Esophagus squamous epithelium (tissue), 5 donors: ENCODE measurements around the gene KCNMB1. TPM values are rescaled to one million over a fixed set of nuclear protein-coding genes. Genes with fewer than 3 reads are reported as not detected.

Experiments used
- DNase-seq: peaks from one replicate; lab custom pipeline; 2025; lab: John Stamatoyannopoulos, UW
- H3K27ac ChIP-seq, 4 donors: fragments of 200-600 bp; sonication (generic); one replicate each; pipeline ENCODE4 v1.5.1; 2016 to 2019; ENCODE audit warnings: mild to moderate bottlenecking in 1 of 4
- H3K27me3 ChIP-seq, 4 donors: fragments of 200-600 bp; sonication (generic); 1 replicate in 3 of 4; 2 replicates in 1 of 4; pipeline versions ENCODE4 v1.5.1 to v1.6.0; 2017 to 2021; ENCODE audit warnings: antibody characterized with exemption in 1 of 4
- H3K36me3 ChIP-seq, 3 donors: fragments of 200-600 bp; sonication (generic); one replicate each; pipeline ENCODE4 v1.5.1; 2016 to 2019
- H3K4me1 ChIP-seq, 3 donors: fragments of 200-600 bp; sonication (generic); one replicate each; pipeline ENCODE4 v1.5.1; 2017 to 2019
- H3K4me3 ChIP-seq, 4 donors: fragments of 200-600 bp; sonication (generic); 1 replicate in 3 of 4; 2 replicates in 1 of 4; pipeline ENCODE4 v1.5.1; 2016 to 2019; ENCODE audit warnings: mild to moderate bottlenecking in 2 of 4, moderate library complexity in 1 of 4
- H3K9me3 ChIP-seq, 3 donors: fragments of 200-600 bp; sonication (generic); one replicate each; pipeline ENCODE4 v1.5.1; 2016 to 2019
- CTCF ChIP-seq, 6 experiments: fragments of 450-650 bp in 4 of 6; fragments of 200-600 bp in 2 of 6; sonication (generic) in 2 of 6; IDR thresholded peaks; one replicate each; pipeline ENCODE4 v1.5.1; 2016 to 2019; ENCODE audit warnings: antibody characterized with exemption in 6 of 6, mild to moderate bottlenecking in 4 of 6, moderate library complexity in 4 of 6
- POLR2A ChIP-seq, 4 donors: fragments of 450-650 bp; IDR thresholded peaks; one replicate each; pipeline ENCODE4 v1.6.1; 2017; ENCODE audit warnings: antibody characterized with exemption in 4 of 4, mild to moderate bottlenecking in 4 of 4, moderate library complexity in 3 of 4
- WGBS, 2 donors: methylation state at CpG; one replicate each; pipeline ENCODE4 v1.1.5; 2018; 5-methylcytosine and 5-hydroxymethylcytosine counted together
- intact Hi-C: fragments of 100-400 bp; cut with DNase I; formaldehyde crosslinking; loops from one replicate; pipeline ENCODE4 v1.15.0; 2022
- total RNA-seq, 4 donors: library from RNA; depleted of rRNA; stranded (reverse); fragments of >200 nt; gene quantifications; one replicate each; pipeline ENCODE4 v1.1.0, GENCODE V29; 2016
- donor health status: DM: yes; HTN: yes; CAD: no.

KCNMB1 gene
- total RNA-seq, 4 donors from 2014 or later, result 0.38 to 9.3 (median 2.4) TPM

- DNase-seq, result no peak
- Histone ChIP-seq H3K27me3 (no peaks in the 10 kb centered on the region), H3K27ac (no peak overlapping the region), H3K4me1 (peaks cover 0 to 6% (median 0%) of the 10 kb centered on the region in 3 donors), H3K4me3 (no peak overlapping the region), H3K36me3 (no peaks in the 10 kb centered on the region), H3K9me3 (no peaks in the 10 kb centered on the region)
- intact Hi-C loops, result no loop called here
- TF ChIP-seq POLR2A (IDR thresholded peaks at IDR 0.05) (no peak), CTCF (IDR thresholded peaks at IDR 0.05) (no peak)
- 28 to 47% methylated on average over 2 of the region's 2 CpGs for WGBS, 2 donors
Measured at GRCh38 chr5:170405817-170406216, 16.6 kb upstream of the KCNMB1 start.

- H3K27me3 ChIP-seq, result no peaks in the 10 kb centered on the region
- no peaks in the 10 kb centered on the region for H3K9me3 ChIP-seq
- H3K36me3 ChIP-seq, result no peaks in the 10 kb centered on the region
- H3K4me3 ChIP-seq, result no peak overlapping the region
- no peak for TF ChIP-seq POLR2A (IDR thresholded peaks at IDR 0.05)
- TF ChIP-seq CTCF (IDR thresholded peaks at IDR 0.05), result no peak
- intact Hi-C loops, result no loop called here
- 39 to 47% methylated on average over 2 of the region's 2 CpGs for WGBS, 2 donors
- DNase-seq, result no peak
- H3K4me1 ChIP-seq, result peaks cover 0 to 6% (median 0%) of the 10 kb centered on the region in 3 donors
- no peak overlapping the region for H3K27ac ChIP-seq
Measured at GRCh38 chr5:170404398-170404797, 15.2 kb upstream of the KCNMB1 start.

GRCh38 chr5:170403675-170404074 lies 14.5 kb upstream of the KCNMB1 start:
- 85 to 86% methylated on average over 2 to 4 of the region's 4 CpGs for WGBS, 2 donors
- intact Hi-C loops, result no loop called here
- Histone ChIP-seq H3K9me3 (no peaks in the 10 kb centered on the region), H3K36me3 (no peaks in the 10 kb centered on the region), H3K4me3 (no peak overlapping the region), H3K27ac (no peak overlapping the region), H3K4me1 (peaks cover 0 to 6% (median 0%) of the 10 kb centered on the region in 3 donors), H3K27me3 (no peaks in the 10 kb centered on the region)
- no peak for DNase-seq
- TF ChIP-seq CTCF (IDR thresholded peaks at IDR 0.05) (no peak), POLR2A (IDR thresholded peaks at IDR 0.05) (no peak)

- H3K4me3 ChIP-seq, result no peak overlapping the region
- WGBS, 2 donors, result 79 to 90% methylated on average over 2 of the region's 2 CpGs
- DNase-seq, result no peak
- no peaks in the 10 kb centered on the region for H3K4me1 ChIP-seq
- H3K27ac ChIP-seq, result no peak overlapping the region
- H3K36me3 ChIP-seq, result no peaks in the 10 kb centered on the region
- TF ChIP-seq CTCF (IDR thresholded peaks at IDR 0.05), result no peak
- no peak for TF ChIP-seq POLR2A (IDR thresholded peaks at IDR 0.05)
- no peaks in the 10 kb centered on the region for H3K27me3 ChIP-seq
- intact Hi-C loops, result no loop called here
- no peaks in the 10 kb centered on the region for H3K9me3 ChIP-seq
Measured at GRCh38 chr5:170402508-170402907, 13.3 kb upstream of the KCNMB1 start.

- no peak for DNase-seq
- 17 to 67% methylated on average over 2 of the region's 2 CpGs for WGBS, 2 donors
- intact Hi-C loops, result no loop called here
- H3K27me3 ChIP-seq, result no peaks in the 10 kb centered on the region
- no peak overlapping the region for H3K4me3 ChIP-seq
- H3K4me1 ChIP-seq, result peaks cover 0 to 13% (median 0%) of the 10 kb centered on the region in 3 donors
- no peak for TF ChIP-seq POLR2A (IDR thresholded peaks at IDR 0.05)
- TF ChIP-seq CTCF (IDR thresholded peaks at IDR 0.05), result no peak
- no peaks in the 10 kb centered on the region for H3K36me3 ChIP-seq
- no peak overlapping the region for H3K27ac ChIP-seq
- no peaks in the 10 kb centered on the region for H3K9me3 ChIP-seq
Measured at GRCh38 chr5:170397059-170397458, 7.9 kb upstream of the KCNMB1 start.
